A549 (cell line): ENCODE measurements around the gene SLC15A3. TPM values are rescaled to one million over a fixed set of nuclear protein-coding genes. Genes with fewer than 3 reads are reported as not detected.

Source experiments
- ATAC-seq, 2 experiments: fragments of 200-7000 bp in 1 of 2; fragments of >200 bp in 1 of 2; cut with Nextera tagmentation in 1 of 2; cut with Tn5 transposase in 1 of 2; 3 replicates each; pipeline versions ENCODE4 v1.8.0 to v1.9.1; 2018 to 2020; ENCODE audit warnings: mild to moderate bottlenecking in 1 of 2, moderate library complexity in 1 of 2
- CTCF ChIA-PET: fragments of 300-600 bp; sonication (Branson Sonifier 250); formaldehyde crosslinking; extraction: SDS; loops from one replicate; lab custom pipeline; 2021; ENCODE audit warnings: antibody characterized with exemption, inconsistent platforms; lab: Yijun Ruan, JAX
- POLR2A ChIA-PET: fragments of 350-600 bp; formaldehyde crosslinking; extraction: SDS; loops from one replicate; lab custom pipeline; 2021; ENCODE audit warnings: antibody characterized with exemption, inconsistent platforms; lab: Yijun Ruan, JAX
- DNase-seq, 2 experiments: peaks; one replicate each; pipeline versions ENCODE4 v3.0.0 to v3.0.0-alpha.2; 2011 to 2016; ENCODE audit warnings: low read depth in 1 of 2, low spot score in 1 of 2
- FAIRE-seq: peaks from 2 replicates; lab custom pipeline; 2011; peaks lifted over from hg19 to GRCh38; lab: Jason Lieb, UNC
- H3K27ac ChIP-seq, 2 experiments: fragments of >200 bp; sonication (Bioruptor Twin); formaldehyde crosslinking; 3 replicates each; pipeline ENCODE4 v1.5.1; 2016 to 2017
- H3K4me1 ChIP-seq: fragments of >200 bp; sonication (Bioruptor Twin); formaldehyde crosslinking; 3 replicates; pipeline ENCODE4 v1.6.1; 2016
- H3K4me2 ChIP-seq: fragments of >200 bp; sonication (Bioruptor Twin); formaldehyde crosslinking; 3 replicates; pipeline ENCODE4 v1.6.1; 2016
- H3K4me3 ChIP-seq: fragments of >200 bp; sonication (Bioruptor Twin); formaldehyde crosslinking; 3 replicates; pipeline ENCODE4 v1.5.1; 2016
- H3K9me3 ChIP-seq: fragments of >200 bp; sonication (Bioruptor Twin); formaldehyde crosslinking; 3 replicates; pipeline ENCODE4 v1.6.1; 2016
- BCL3 ChIP-seq: fragments of >200 bp; sonication (Bioruptor Twin); formaldehyde crosslinking; IDR thresholded peaks from 3 replicates; pipeline ENCODE4 v1.6.1; 2016
- CBX8 ChIP-seq: fragments of 200-600 bp; sonication (generic); IDR thresholded peaks from 2 replicates; pipeline ENCODE4 v1.6.1; 2016
- CTCF ChIP-seq: fragments of >200 bp; sonication (Bioruptor Twin); formaldehyde crosslinking; IDR thresholded peaks from 3 replicates; pipeline ENCODE4 v1.5.1; 2016
- E2F6 ChIP-seq: IDR thresholded peaks from 2 replicates; pipeline ENCODE4 v1.6.1; 2012; ENCODE audit warnings: low read depth, borderline replicate concordance
- ELK1 ChIP-seq: fragments of 150-350 bp; IDR thresholded peaks from 2 replicates; pipeline ENCODE4 v1.6.1; 2014; ENCODE audit warnings: low read depth, mild to moderate bottlenecking, low read length
- EP300 ChIP-seq, 2 experiments: fragments of >200 bp; sonication (Bioruptor Twin); formaldehyde crosslinking; IDR thresholded peaks; 2 replicates in 1 of 2; 3 replicates in 1 of 2; pipeline ENCODE4 v1.6.1; 2016 to 2017
- FOSL2 ChIP-seq, 2 experiments: fragments of 450-650 bp in 1 of 2; fragments of >200 bp in 1 of 2; sonication (Bioruptor Twin) in 1 of 2; formaldehyde crosslinking; IDR thresholded peaks; 2 replicates each; pipeline versions ENCODE4 v1.5.0 to v1.6.1; 2016 to 2020; ENCODE audit warnings: mild to moderate bottlenecking in 1 of 2, moderate library complexity in 1 of 2
- HDAC2 ChIP-seq: fragments of 200-600 bp; sonication (generic); IDR thresholded peaks from 2 replicates; pipeline ENCODE4 v1.6.1; 2016
- HES2 ChIP-seq: fragments of >200 bp; sonication (Bioruptor Twin); formaldehyde crosslinking; IDR thresholded peaks from 2 replicates; pipeline ENCODE4 v1.6.1; 2016
- HMGXB4 ChIP-seq: fragments of 250-450 bp; sonication (Bioruptor Pico); IDR thresholded peaks from 2 replicates; pipeline ENCODE4 v1.5.0; 2021; ENCODE audit warnings: mild to moderate bottlenecking, moderate library complexity, borderline replicate concordance
- HOXB13 ChIP-seq: fragments of 250-450 bp; sonication (Bioruptor Pico); IDR thresholded peaks from 2 replicates; pipeline ENCODE4 v1.5.0; 2020; ENCODE audit warnings: low read depth, mild to moderate bottlenecking, moderate library complexity
- MYC ChIP-seq: IDR thresholded peaks from 2 replicates; pipeline ENCODE4 v1.6.1; 2012; ENCODE audit warnings: mild to moderate bottlenecking, inconsistent platforms, low read length, improper control_type of control experiment, borderline replicate concordance
- NR3C1 ChIP-seq: fragments of >200 bp; sonication (Bioruptor Twin); formaldehyde crosslinking; IDR thresholded peaks from 3 replicates; pipeline ENCODE4 v1.6.1; 2017
- PBX3 ChIP-seq: IDR thresholded peaks from 2 replicates; pipeline ENCODE4 v1.6.1; 2012
- PHF8 ChIP-seq: fragments of 200-600 bp; sonication (generic); IDR thresholded peaks from 2 replicates; pipeline ENCODE4 v1.6.1; 2016; ENCODE audit warnings: low read depth, mild to moderate bottlenecking, antibody characterized with exemption, moderate library complexity, borderline replicate concordance
- RARB ChIP-seq: fragments of 250-450 bp; sonication (Bioruptor Pico); IDR thresholded peaks from 2 replicates; pipeline ENCODE4 v1.8.0; 2021; ENCODE audit warnings: mild to moderate bottlenecking, moderate library complexity
- RCOR1 ChIP-seq: fragments of 150-350 bp; IDR thresholded peaks from 2 replicates; pipeline ENCODE4 v1.6.1; 2014; ENCODE audit warnings: antibody characterized with exemption, low read length, low read depth
- RNF2 ChIP-seq: fragments of 200-600 bp; sonication (generic); IDR thresholded peaks from 2 replicates; pipeline ENCODE4 v1.6.1; 2016; ENCODE audit warnings: low read depth, mild to moderate bottlenecking, antibody characterized with exemption, moderate library complexity, borderline replicate concordance
- ZC3H11A ChIP-seq: fragments of 450-650 bp; IDR thresholded peaks from 2 replicates; pipeline ENCODE4 v1.6.1; 2014; ENCODE audit warnings: antibody characterized with exemption, mild to moderate bottlenecking
- ZFP36 ChIP-seq: fragments of 450-650 bp; IDR thresholded peaks from 2 replicates; pipeline ENCODE4 v1.6.1; 2014; ENCODE audit warnings: borderline replicate concordance; ENCODE audit not compliant: partially characterized antibody
- polyA plus RNA-seq, 4 experiments: library from polyadenylated mRNA; depleted of rRNA in 3 of 4; stranded (reverse); fragments of >200 nt; fragmentation: RNase III in 1 of 4; extraction: RNeasy Plus Mini Kit Qiagen cat#74134 plus additional on column Dnase treatment in 1 of 4; gene quantifications; 2 replicates in 3 of 4; 3 replicates in 1 of 4; pipeline ENCODE4 v1.2.3, GENCODE V29; 2011 to 2017

Gene SLC15A3
- polyA plus RNA-seq, 2 of the 4 experiments (the other 2 are of a cell fraction), result not detected

- TF ChIP-seq CTCF (no peak), RCOR1 (no peak), HMGXB4 (CRISPR knock-in tag) (no peak), HOXB13 (no peak)
These were observed 26.8 kb upstream of the SLC15A3 start (continued) for GRCh38 chr11:60978546-60979380.

- no peaks in the 10 kb centered on the region for H3K4me1 ChIP-seq
- no peak for FAIRE-seq
- no peak for ATAC-seq
- no peak overlapping the region for H3K4me2 ChIP-seq
- H3K9me3 ChIP-seq, result no peaks in the 10 kb centered on the region
- no peak for DNase-seq
- TF ChIP-seq PBX3, result no peak
- TF ChIP-seq ZC3H11A, result no peak
- TF ChIP-seq HES2, result no peak
- no peak for TF ChIP-seq HDAC2
- TF ChIP-seq RARB, result no peak
- no peak for TF ChIP-seq ZFP36
- TF ChIP-seq ELK1, result no peak
- TF ChIP-seq PHF8, result no peak
- TF ChIP-seq EP300 (IDR thresholded peaks at IDR 0.05), result no peak
- TF ChIP-seq NR3C1, result no peak
- TF ChIP-seq RNF2, result no peak
- TF ChIP-seq BCL3, result no peak
- no peak for TF ChIP-seq FOSL2 (IDR thresholded peaks at IDR 0.05)
- no peak for TF ChIP-seq FOSL2 (CRISPR knock-in tag; IDR thresholded peaks at IDR 0.05)
- TF ChIP-seq CBX8, result no peak
- no peak for TF ChIP-seq MYC
- TF ChIP-seq E2F6, result no peak
- TF ChIP-seq, all 56 proteins: peak for 0
- ChIA-PET POLR2A (no interaction called here), CTCF (interaction anchor here (1.0 to 1.2 kb wide), 2 partner anchors 147 to 151 kb away, joined by 3 to 4 read pairs; no protein-coding TSS in a partner anchor)
- Histone ChIP-seq H3K4me3 (no peak overlapping the region), H3K27ac (no peak overlapping the region)
These were observed 25.9 kb upstream of the SLC15A3 start for GRCh38 chr11:60977836-60978235.
